Measurements from ENCODE around the gene CROCC2. TPM values are rescaled to one million over a fixed set of nuclear protein-coding genes. Genes with fewer than 3 reads are reported as not detected.
A peak's percentile ranks its signal among the peaks of the same experiment; 100 is the strongest.

The CROCC2 gene
- total and polyA plus RNA-seq, 2 of the 13 experiments (the other 11 are each of a cell fraction or from before 2014, with no cell fraction given), result not detected

- TF ChIP-seq, protein P1, sequence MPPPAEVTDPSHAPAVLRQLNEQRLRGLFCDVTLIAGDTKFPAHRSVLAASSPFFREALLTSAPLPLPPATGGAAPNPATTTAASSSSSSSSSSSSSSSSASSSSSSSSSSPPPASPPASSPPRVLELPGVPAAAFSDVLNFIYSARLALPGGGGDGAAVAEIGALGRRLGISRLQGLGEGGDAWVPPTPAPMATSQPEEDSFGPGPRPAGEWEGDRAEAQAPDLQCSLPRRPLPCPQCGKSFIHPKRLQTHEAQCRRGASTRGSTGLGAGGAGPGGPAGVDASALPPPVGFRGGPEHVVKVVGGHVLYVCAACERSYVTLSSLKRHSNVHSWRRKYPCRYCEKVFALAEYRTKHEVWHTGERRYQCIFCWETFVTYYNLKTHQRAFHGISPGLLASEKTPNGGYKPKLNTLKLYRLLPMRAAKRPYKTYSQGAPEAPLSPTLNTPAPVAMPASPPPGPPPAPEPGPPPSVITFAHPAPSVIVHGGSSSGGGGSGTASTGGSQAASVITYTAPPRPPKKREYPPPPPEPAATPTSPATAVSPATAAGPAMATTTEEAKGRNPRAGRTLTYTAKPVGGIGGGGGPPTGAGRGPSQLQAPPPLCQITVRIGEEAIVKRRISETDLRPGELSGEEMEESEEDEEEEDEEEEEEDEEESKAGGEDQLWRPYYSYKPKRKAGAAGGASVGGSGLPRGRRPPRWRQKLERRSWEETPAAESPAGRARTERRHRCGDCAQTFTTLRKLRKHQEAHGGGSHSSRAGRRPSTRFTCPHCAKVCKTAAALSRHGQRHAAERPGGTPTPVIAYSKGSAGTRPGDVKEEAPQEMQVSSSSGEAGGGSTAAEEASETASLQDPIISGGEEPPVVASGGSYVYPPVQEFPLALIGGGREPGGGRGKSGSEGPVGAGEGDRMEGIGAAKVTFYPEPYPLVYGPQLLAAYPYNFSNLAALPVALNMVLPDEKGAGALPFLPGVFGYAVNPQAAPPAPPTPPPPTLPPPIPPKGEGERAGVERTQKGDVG (CRISPR knock-in tag; IDR thresholded peaks at IDR 0.05; ENCODE audit: borderline replicate concordance), result peak; percentile 47; the same call in 1 of the 2 replicates
Observed at GRCh38 chr2:240959941-240960308, 53.8 kb downstream of the CROCC2 start (continued).

DNA sequence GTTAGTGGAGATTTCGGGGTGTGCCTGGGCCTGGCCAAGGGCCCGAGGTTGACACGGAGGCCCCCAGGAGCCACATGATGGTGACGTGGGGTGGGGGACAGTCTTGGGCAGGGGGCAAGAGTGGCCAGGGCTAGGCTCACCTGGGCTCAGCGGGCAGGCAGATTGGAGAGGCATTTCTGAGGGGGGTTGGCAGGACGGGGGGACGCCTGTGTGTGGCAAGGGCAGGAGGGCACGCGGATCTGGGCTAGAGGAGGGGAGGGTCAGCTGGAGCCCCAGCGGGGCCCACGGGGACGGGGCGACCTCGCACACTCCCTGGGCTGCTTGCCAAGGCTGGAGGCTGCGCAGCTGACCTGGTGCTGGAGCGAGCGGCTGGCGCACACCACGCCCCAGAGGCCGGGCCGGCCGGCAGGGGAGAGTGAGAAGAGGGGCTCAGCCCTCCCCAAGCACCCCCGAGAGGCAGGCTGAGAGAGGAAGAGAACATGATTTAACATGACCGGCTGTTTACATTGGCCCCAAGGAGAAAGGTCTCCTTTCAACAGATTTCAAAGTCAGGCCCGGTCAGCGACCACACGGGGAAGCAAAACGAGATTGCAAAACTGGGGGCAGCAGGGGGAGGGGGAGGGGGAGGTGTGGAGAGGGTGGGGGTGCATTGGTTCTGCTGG, 54.3 kb downstream of the CROCC2 start:
- POLR2A ChIA-PET, result interaction anchor here (1.0 kb wide), 1 partner anchor 103 kb away, joined by 3 read pairs; no protein-coding TSS in a partner anchor
- Histone ChIP-seq H3K27ac (ENCODE audit: extremely low read length, insufficient read depth, low read length) (peak overlapping the region; percentile 74), H2AFZ (ENCODE audit: low read length) (no peak overlapping the region), H3K4me3 (replicated peaks in 1 of 3; ENCODE audit: insufficient read depth in 1 of 3, low read depth in 2 of 3, low read length in 3 of 3) (peak overlapping the region in 2 of 3 experiments; percentile 44 to 61; a peak in 4 of 6 replicates), H3K27me3 (ENCODE audit: control insufficient read depth in 1 of 2, insufficient read depth in 2 of 2, low read length in 2 of 2) (peaks cover 6 to 12% of the 10 kb centered on the region in 2 experiments; a peak in 4 of 5 replicates), H3K4me1 (ENCODE audit: insufficient read depth, low read length) (peaks cover 78% of the 10 kb centered on the region), H3K36me3 (replicated peaks in 1 of 2; ENCODE audit: control insufficient read depth in 1 of 2, insufficient read depth in 2 of 2, low read length in 2 of 2) (no peaks in the 10 kb centered on the region), H4K20me1 (ENCODE audit: insufficient read depth, low read length) (no peaks in the 10 kb centered on the region), H3K79me2 (ENCODE audit: insufficient read depth, low read length) (no peaks in the 10 kb centered on the region), H3K4me2 (ENCODE audit: low read depth, low read length) (peak overlapping the region; percentile 65), H3K9me3 (ENCODE audit: low read length) (no peaks in the 10 kb centered on the region), H3K9ac (ENCODE audit: insufficient read depth, low read depth, low read length) (peak overlapping the region; percentile 61)
- DNase-seq (ENCODE audit: low spot score) (peak; percentile 97), FAIRE-seq (peak; percentile 98), ATAC-seq (peak; percentile 81)
- 3% methylated on average over 28 of the region's 28 CpGs for WGBS (ENCODE audit: low lambda C conversion rate)
- in situ Hi-C loops (cut with HindIII; ENCODE audit: extremely low pct_ligation_motif_present, low pct_unique_long_range_greater_than_20kb) (no loop called here), intact Hi-C loops (cut with micrococcal nuclease; ENCODE audit: unreplicated experiment) (no loop called here)
- no TSS peak for BruUV-seq (replicated peaks)
- CTCF ChIA-PET (ENCODE audit: low intra/inter-chr PET ratio, low total read pairs), result no interaction called here
- peak; percentile 58; the same call in 1 of the 2 replicates for TF ChIP-seq ESRRA (CRISPR knock-in tag; IDR thresholded peaks at IDR 0.05; ENCODE audit: low read depth)
- TF ChIP-seq, protein P2, sequence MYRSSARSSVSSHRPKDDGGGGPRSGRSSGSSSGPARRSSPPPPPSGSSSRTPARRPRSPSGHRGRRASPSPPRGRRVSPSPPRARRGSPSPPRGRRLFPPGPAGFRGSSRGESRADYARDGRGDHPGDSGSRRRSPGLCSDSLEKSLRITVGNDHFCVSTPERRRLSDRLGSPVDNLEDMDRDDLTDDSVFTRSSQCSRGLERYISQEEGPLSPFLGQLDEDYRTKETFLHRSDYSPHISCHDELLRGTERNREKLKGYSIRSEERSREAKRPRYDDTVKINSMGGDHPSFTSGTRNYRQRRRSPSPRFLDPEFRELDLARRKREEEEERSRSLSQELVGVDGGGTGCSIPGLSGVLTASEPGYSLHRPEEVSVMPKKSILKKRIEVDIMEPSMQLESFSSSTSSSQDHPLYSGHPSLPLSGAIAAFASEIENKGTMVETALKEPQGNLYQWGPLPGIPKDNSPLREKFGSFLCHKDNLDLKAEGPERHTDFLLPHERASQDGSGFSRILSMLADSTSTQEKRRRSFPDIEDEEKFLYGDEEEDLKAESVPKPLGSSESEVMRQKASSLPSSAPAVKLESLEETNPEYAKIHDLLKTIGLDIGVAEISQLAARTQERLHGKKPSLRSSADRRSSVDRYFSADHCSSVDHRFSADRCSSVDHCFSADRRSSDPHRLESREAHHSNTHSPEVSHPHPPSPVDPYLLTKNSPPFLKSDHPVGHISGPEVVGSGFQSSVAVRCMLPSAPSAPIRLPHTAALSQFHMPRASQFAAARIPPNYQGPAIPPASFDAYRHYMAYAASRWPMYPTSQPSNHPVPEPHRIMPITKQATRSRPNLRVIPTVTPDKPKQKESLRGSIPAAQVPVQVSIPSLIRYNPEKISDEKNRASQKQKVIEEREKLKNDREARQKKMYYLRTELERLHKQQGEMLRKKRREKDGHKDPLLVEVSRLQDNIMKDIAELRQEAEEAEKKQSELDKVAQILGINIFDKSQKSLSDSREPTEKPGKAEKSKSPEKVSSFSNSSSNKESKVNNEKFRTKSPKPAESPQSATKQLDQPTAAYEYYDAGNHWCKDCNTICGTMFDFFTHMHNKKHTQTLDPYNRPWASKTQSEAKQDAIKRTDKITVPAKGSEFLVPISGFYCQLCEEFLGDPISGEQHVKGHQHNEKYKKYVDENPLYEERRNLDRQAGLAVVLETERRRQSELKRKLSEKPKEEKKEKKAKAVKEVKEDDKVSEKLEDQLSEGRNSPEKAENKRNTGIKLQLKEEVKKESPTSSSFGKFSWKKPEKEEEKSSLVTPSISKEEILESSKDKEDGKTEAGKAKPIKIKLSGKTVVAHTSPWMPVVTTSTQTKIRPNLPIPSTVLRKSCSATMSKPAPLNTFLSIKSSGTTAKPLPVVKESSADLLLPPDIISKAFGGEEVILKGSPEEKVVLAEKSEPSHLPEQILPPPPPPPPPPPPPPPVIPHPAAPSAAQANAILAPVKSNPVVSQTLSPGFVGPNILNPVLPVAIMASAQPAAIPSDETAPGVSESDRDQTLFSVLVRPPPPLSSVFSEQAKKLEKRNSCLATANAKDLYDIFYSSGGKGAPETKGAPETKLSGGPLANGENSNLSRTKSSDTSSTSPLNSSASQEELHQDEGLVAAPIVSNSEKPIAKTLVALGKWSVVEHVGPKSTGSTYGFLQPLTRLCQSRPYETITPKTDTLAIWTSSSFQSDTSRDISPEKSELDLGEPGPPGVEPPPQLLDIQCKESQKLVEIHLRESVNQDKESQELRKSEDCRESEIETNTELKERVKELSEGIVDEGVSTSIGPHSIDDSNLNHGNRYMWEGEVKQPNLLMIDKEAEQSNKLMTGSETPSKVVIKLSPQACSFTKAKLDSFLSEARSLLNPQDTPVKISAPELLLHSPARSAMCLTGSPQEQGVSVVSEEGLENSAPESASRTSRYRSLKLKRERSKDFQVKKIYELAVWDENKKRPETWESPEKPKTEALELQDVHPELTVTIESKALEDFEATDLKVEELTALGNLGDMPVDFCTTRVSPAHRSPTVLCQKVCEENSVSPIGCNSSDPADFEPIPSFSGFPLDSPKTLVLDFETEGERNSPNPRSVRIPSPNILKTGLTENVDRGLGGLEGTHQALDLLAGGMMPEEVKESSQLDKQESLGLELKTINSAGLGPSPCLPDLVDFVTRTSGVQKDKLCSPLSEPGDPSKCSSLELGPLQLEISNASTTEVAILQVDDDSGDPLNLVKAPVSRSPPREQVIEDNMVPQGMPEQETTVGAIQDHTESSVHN (CRISPR knock-in tag; IDR thresholded peaks at IDR 0.05), result 0 out of 2 replicates have a peak, but pooled peaks have one; percentile 20
- TF ChIP-seq CHD4 (IDR thresholded peaks at IDR 0.05; ENCODE audit: borderline replicate concordance, low read length), result 0 out of 2 replicates have a peak, but pooled peaks have one; percentile 30
- TF ChIP-seq PHF5A (CRISPR knock-in tag; IDR thresholded peaks at IDR 0.05; ENCODE audit: low read depth, unreplicated experiment), result peak; percentile 16
- TF ChIP-seq ZNF883 (CRISPR knock-in tag; IDR thresholded peaks at IDR 0.05; ENCODE audit: not compliant biosample characterization), result peak; percentile 27
- TF ChIP-seq DNMT3B (CRISPR knock-in tag; conservative IDR thresholded peaks at IDR 0.05), result no peak
- TF ChIP-seq PPARG (CRISPR knock-in tag; conservative IDR thresholded peaks at IDR 0.05), result peak; percentile 48; the same call in 1 of the 2 replicates
- no peak for TF ChIP-seq ZNF841 (CRISPR knock-in tag; IDR thresholded peaks at IDR 0.05; ENCODE audit: borderline replicate concordance)
- TF ChIP-seq KDM3A (CRISPR knock-in tag; IDR thresholded peaks at IDR 0.05; ENCODE audit: low read depth), result no peak; the same call in 1 of the 2 replicates

Measured in HepG2 (cell line).